ENCODE results near the gene TRDN. TPM values are rescaled to one million over a fixed set of nuclear protein-coding genes. Genes with fewer than 3 reads are reported as not detected.

Gene TRDN
- total RNA-seq, 1 experiment from 2014 or later = 10.4 TPM

DNA sequence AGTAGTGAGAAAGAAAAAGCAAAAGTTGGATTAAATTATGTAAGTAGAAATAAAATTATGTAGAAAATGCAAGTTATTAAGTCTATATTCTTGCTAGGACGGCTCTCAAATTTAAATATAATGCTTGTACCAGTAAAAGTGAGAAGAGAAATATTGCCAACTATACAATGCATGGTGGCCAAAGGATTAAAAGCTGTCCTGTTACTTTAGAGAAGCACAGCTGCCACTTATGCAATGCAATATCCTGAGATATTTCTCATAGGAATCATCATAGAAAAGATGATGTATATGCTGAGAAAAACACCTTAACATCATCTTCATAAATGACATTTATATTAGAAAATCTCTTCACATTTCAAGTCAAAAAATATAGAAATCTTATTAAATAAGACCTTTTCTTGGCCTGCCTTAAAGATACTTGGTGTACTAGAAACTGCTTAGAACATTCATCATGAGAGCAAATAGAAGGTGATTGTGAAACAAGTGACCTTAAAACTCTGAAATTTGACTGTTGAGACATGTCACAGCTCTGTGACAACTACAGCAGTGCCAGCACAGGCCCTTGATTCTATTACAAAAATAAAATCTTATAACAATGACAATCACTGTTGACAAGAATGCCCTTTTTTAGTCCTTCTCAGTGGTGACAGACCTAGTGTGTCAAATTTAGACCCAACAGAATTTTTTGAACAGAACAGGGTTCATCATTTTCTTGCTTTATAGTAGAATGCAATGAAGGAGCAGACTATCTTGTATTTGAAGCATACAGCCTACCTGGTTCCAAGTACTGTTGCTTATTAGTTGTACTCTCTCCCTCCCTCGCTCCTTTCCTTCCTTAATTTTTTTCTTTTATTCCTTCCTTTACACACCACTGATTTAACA, 467.6 kb downstream of the TRDN start:
- no peak overlapping the region for H3K4me3 Mint-ChIP-seq
- Histone ChIP-seq H3K4ac (ENCODE audit: low read depth, low read length) (no peak overlapping the region), H3K23ac (ENCODE audit: insufficient read length, low read depth, low read length) (no peak overlapping the region), H3K4me2 (ENCODE audit: insufficient read depth, insufficient read length, low read length) (no peak overlapping the region), H2BK5ac (ENCODE audit: insufficient read length, low read length) (no peak overlapping the region), H3K14ac (ENCODE audit: insufficient read depth, low read length) (no peak overlapping the region), H2AK5ac (ENCODE audit: insufficient read length, low read length) (no peak overlapping the region), H2AFZ (ENCODE audit: low read length) (no peak overlapping the region), H3K56ac (ENCODE audit: insufficient read length, low read depth, low read length) (no peak overlapping the region), H3K27ac (ENCODE audit: insufficient read length, low read depth, low read length) (no peak overlapping the region), H4K20me1 (ENCODE audit: control insufficient read depth, insufficient read depth, insufficient read length) (no peaks in the 10 kb centered on the region), H2BK12ac (ENCODE audit: insufficient read length, low read depth, low read length) (no peak overlapping the region), H4K91ac (ENCODE audit: insufficient read length, low read depth, low read length) (no peak overlapping the region), H3K79me2 (ENCODE audit: insufficient read depth, low read length) (no peaks in the 10 kb centered on the region), H2BK120ac (ENCODE audit: low read depth, low read length, poor library complexity, severe bottlenecking) (no peak overlapping the region), H3K4me1 (ENCODE audit: insufficient read depth, low read length) (no peaks in the 10 kb centered on the region), H2BK15ac (ENCODE audit: low read depth, low read length) (no peak overlapping the region), H3K9me3 (ENCODE audit: control insufficient read depth, low read depth, low read length) (no peaks in the 10 kb centered on the region), H2BK20ac (ENCODE audit: low read depth, low read length, poor library complexity, severe bottlenecking) (no peak overlapping the region), H4K5ac (ENCODE audit: insufficient read length, low read depth, low read length) (no peak overlapping the region), H4K8ac (replicated peaks; ENCODE audit: insufficient read length, low read depth, low read length) (no peak overlapping the region), H3K9ac (ENCODE audit: extremely low read depth, insufficient read length, low read length) (no peak overlapping the region), H3T11ph (ENCODE audit: low read length) (no peak overlapping the region), H3K79me1 (ENCODE audit: insufficient read depth, low read depth, low read length, poor library complexity, severe bottlenecking) (no peaks in the 10 kb centered on the region), H3K27me3 (ENCODE audit: insufficient read depth, low read length) (no peaks in the 10 kb centered on the region), H3K18ac (ENCODE audit: insufficient read length, low read depth, low read length) (no peak overlapping the region), H3K23me2 (ENCODE audit: insufficient read length, low read depth, low read length, poor library complexity, severe bottlenecking) (no peaks in the 10 kb centered on the region)
- no CpG with 5 or more reads among the region's 2 CpGs for WGBS (ENCODE audit: extremely low coverage, insufficient read length, low lambda C conversion rate)
- no peak for DNase-seq
- H3K36me3 Mint-ChIP-seq (ENCODE audit: insufficient read depth in 1 of 3, low read depth in 3 of 3) = no peaks in the 10 kb centered on the region
- no peaks in the 10 kb centered on the region for H3K27me3 Mint-ChIP-seq (ENCODE audit: low read depth)
- no peak for TF ChIP-seq CTCF (conservative IDR thresholded peaks at IDR 0.05)
- H3K9me3 Mint-ChIP-seq = no peaks in the 10 kb centered on the region
- H3K27ac Mint-ChIP-seq = no peak overlapping the region
- H3K4me1 Mint-ChIP-seq = no peaks in the 10 kb centered on the region; a peak in 1 of 4 replicates
